Measurements from ENCODE around the gene HCLS1. TPM values are rescaled to one million over a fixed set of nuclear protein-coding genes. Genes with fewer than 3 reads are reported as not detected.
"Not testable (repeated sequence)": the region's sequence is repeated elsewhere in the genome, so short reads cannot be mapped to it uniquely, and the experiment has no call there.

Gene HCLS1
- 1 to 10 TPM; 6.4 to 9.1 (median 7.5) TPM for polyA plus RNA-seq (ENCODE audit: insufficient read depth in 1 of 5, insufficient read length in 5 of 5, low replicate concordance in 1 of 5)
- long read RNA-seq, donor 1, partial matches to known transcripts = 0 of 3 reads
- long read RNA-seq, donor 1, other reads (novel, unspliced or antisense) = 0 of 3 reads
- long read RNA-seq, donor 2, partial matches to known transcripts = 0 of 1 reads
- long read RNA-seq, donor 2, other reads (novel, unspliced or antisense) = 0 of 1 reads
- long read RNA-seq, donor 3, partial matches to known transcripts = 0 of 1 reads
- long read RNA-seq, donor 3, other reads (novel, unspliced or antisense) = 0 of 1 reads
- long read RNA-seq, donor 4, partial matches to known transcripts = 0 of 1 reads
- long read RNA-seq, donor 4, other reads (novel, unspliced or antisense) = 0 of 1 reads
- long read RNA-seq, donor 5, partial matches to known transcripts = 0 of 1 reads
- long read RNA-seq, donor 5, other reads (novel, unspliced or antisense) = 0 of 1 reads
- long read RNA-seq, donor 6, partial matches to known transcripts = 0 of 1 reads
- long read RNA-seq, donor 6, other reads (novel, unspliced or antisense) = 0 of 1 reads
- long read RNA-seq, donor 7, partial matches to known transcripts = 0 of 3 reads
- long read RNA-seq, donor 7, other reads (novel, unspliced or antisense) = 0 of 3 reads
- long read RNA-seq, donor 8 = 0 reads

- no peak for DNase-seq
Measured at GRCh38 chr3:121660356-121661171, at the start of gene HCLS1. Gene HCLS1, minus strand, starts transcription at chr3:121660903. Its CDS starts 2,556 bp downstream, at chr3:121658347.

- DNase-seq = no peak
Measured at GRCh38 chr3:121710347-121710746, 49.6 kb upstream of the HCLS1 start.

- no peak for DNase-seq
Measured at GRCh38 chr3:121707531-121708273, 47.0 kb upstream of the HCLS1 start.

GRCh38 chr3:121705541-121705940 lies 44.8 kb upstream of the HCLS1 start:
- DNase-seq = no peak

GRCh38 chr3:121703973-121704372 lies 43.3 kb upstream of the HCLS1 start:
- no peak for DNase-seq

GRCh38 chr3:121698901-121699300 lies 38.2 kb upstream of the HCLS1 start:
- DNase-seq = peak in 1 of 2 donors; percentile 20

GRCh38 chr3:121698476-121698875 lies 37.8 kb upstream of the HCLS1 start:
- DNase-seq = no peak

- no peak for DNase-seq
Measured at GRCh38 chr3:121696186-121696585, 35.5 kb upstream of the HCLS1 start.

- DNase-seq = no peak
Measured at GRCh38 chr3:121692010-121692699, 31.5 kb upstream of the HCLS1 start.

- no peak for DNase-seq
Measured at GRCh38 chr3:121690777-121691405, 30.2 kb upstream of the HCLS1 start.

GRCh38 chr3:121688747-121689146 lies 28.0 kb upstream of the HCLS1 start:
- DNase-seq = not testable (repeated sequence)

GRCh38 chr3:121681792-121682191 lies 21.1 kb upstream of the HCLS1 start:
- no peak for DNase-seq

- no peak for DNase-seq
Measured at GRCh38 chr3:121677141-121677540, 16.4 kb upstream of the HCLS1 start.

- no peak for DNase-seq
Measured at GRCh38 chr3:121670676-121671075, 10.0 kb upstream of the HCLS1 start.

GRCh38 chr3:121667333-121667732 lies 6.6 kb upstream of the HCLS1 start:
- DNase-seq = no peak

- DNase-seq = no peak
Measured at GRCh38 chr3:121665488-121665887, 4.8 kb upstream of the HCLS1 start.

- DNase-seq = no peak
Measured at GRCh38 chr3:121663171-121663847, 2.6 kb upstream of the HCLS1 start.

GRCh38 chr3:121662742-121663141 lies 2.0 kb upstream of the HCLS1 start:
- DNase-seq = no peak

- no peak for DNase-seq
Measured at GRCh38 chr3:121661376-121661775, 673 bp upstream of the HCLS1 start.

GRCh38 chr3:121659586-121659985 lies 1.1 kb downstream of the HCLS1 start:
- DNase-seq = no peak
